SJCRH30 (cell line): ENCODE data around the gene CAPN15. TPM values are rescaled to one million over a fixed set of nuclear protein-coding genes. Genes with fewer than 3 reads are reported as not detected.

ENCODE experiments used
- DNase-seq, 2 experiments: peaks; one replicate each; pipeline ENCODE4 v3.0.0-alpha.2; 2015 to 2020
- H3K27ac ChIP-seq: fragments of 250-450 bp; sonication (Bioruptor Pico); 2 replicates; pipeline ENCODE4 v1.5.1; 2020; ENCODE audit warnings: mild to moderate bottlenecking, moderate library complexity
- H3K27me3 ChIP-seq: fragments of 250-450 bp; sonication (Bioruptor Pico); 2 replicates; pipeline ENCODE4 v1.5.1; 2020; ENCODE audit warnings: mild to moderate bottlenecking, moderate library complexity
- H3K36me3 ChIP-seq: fragments of 250-450 bp; sonication (Bioruptor Pico); 2 replicates; pipeline ENCODE4 v1.5.1; 2020; ENCODE audit warnings: mild to moderate bottlenecking, moderate library complexity
- H3K4me1 ChIP-seq: fragments of 250-450 bp; sonication (Bioruptor Pico); 2 replicates; pipeline ENCODE4 v1.5.1; 2020; ENCODE audit warnings: mild to moderate bottlenecking, moderate library complexity
- H3K4me3 ChIP-seq: fragments of 250-450 bp; sonication (Bioruptor Pico); 2 replicates; pipeline ENCODE4 v1.5.1; 2020; ENCODE audit warnings: mild to moderate bottlenecking, moderate library complexity
- H3K9me3 ChIP-seq: fragments of 250-450 bp; sonication (Bioruptor Pico); replicated peaks from 2 replicates; pipeline ENCODE4 v1.5.1; 2020; ENCODE audit warnings: mild to moderate bottlenecking, moderate library complexity
- total RNA-seq: library from RNA; depleted of rRNA; stranded (reverse); fragments of >200 nt; shearing (Covaris generic); gene quantifications from 2 replicates; pipeline ENCODE4 v1.2.3, GENCODE V29; 2014

Gene CAPN15
- total RNA-seq, 1 experiment from 2014 or later, result 54.0 TPM

DNA sequence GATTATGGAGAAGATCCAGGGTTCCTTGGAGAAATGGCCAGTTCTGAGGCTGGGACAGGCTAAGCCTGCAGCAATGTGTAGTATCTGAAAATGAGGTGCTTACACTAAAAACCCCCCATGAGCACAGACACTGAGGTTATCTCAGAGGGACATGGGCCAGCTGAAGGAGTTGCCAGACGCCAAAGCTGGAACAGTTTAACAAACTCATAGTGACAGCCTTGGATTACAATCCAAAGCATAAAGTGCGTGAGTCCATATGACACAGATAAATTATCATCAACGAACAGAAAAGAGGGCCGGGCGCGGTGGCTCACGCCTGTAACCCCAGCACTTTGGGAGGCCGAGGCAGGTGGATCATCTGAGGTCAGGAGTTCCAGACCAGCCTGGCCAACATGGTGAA, 11.2 kb upstream of the CAPN15 start:
- H3K9me3 ChIP-seq, result no peaks in the 10 kb centered on the region
- no peak overlapping the region for H3K4me3 ChIP-seq
- H3K4me1 ChIP-seq, result no peaks in the 10 kb centered on the region
- no peak for DNase-seq
- no peaks in the 10 kb centered on the region for H3K27me3 ChIP-seq
- H3K27ac ChIP-seq, result no peak overlapping the region
- H3K36me3 ChIP-seq, result peaks cover 14% of the 10 kb centered on the region; the same call in 1 of the 2 replicates

DNA sequence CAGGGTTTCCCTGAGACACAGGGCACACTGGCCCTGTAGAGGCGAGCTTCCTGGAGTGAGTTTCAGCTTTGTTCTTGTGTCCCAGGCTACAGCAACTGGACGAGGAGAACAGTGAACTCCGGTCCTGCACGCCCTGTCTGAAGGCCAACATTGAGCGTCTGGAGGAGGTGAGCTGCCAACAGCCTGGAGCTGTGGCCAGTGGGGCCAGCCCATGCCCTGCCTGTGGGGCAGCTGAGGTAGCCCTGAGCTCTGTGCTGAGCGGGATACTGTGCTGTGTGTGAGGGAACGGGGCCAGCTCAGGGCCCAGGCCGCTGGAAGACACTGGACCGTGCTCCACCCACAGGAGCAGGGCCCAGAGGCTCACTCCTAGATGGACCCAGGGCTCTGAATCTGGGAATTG, 8.7 kb upstream of the CAPN15 start:
- no peaks in the 10 kb centered on the region for H3K9me3 ChIP-seq
- no peak overlapping the region for H3K27ac ChIP-seq
- H3K36me3 ChIP-seq, result peaks cover 14% of the 10 kb centered on the region; the same call in 1 of the 2 replicates
- no peak for DNase-seq
- no peak overlapping the region for H3K4me3 ChIP-seq
- H3K27me3 ChIP-seq, result no peaks in the 10 kb centered on the region
- no peaks in the 10 kb centered on the region for H3K4me1 ChIP-seq

DNA sequence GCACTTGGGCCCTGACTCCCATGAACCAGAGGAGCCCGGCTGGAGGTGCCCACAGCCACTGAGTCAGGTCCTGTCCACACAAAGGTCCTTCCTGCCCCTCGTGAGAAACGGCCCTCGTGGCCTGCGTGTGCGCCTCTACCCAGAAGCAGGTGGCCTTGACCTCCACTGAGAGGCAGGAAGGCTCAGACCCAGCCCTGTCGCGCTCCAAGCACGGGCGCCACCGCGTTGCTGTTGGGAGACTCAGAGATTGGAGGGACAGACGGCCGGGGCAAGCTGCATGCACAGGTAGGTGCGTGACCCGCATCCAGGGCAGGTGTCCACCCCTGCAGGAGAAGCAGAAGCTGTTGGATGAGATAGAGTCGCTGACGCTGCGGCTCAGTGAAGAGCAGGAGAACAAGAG, 8.1 kb upstream of the CAPN15 start:
- H3K27me3 ChIP-seq, result no peaks in the 10 kb centered on the region
- H3K27ac ChIP-seq, result no peak overlapping the region
- no peaks in the 10 kb centered on the region for H3K9me3 ChIP-seq
- peaks cover 14% of the 10 kb centered on the region; the same call in 1 of the 2 replicates for H3K36me3 ChIP-seq
- DNase-seq, result no peak
- H3K4me3 ChIP-seq, result no peak overlapping the region
- H3K4me1 ChIP-seq, result no peaks in the 10 kb centered on the region

DNA sequence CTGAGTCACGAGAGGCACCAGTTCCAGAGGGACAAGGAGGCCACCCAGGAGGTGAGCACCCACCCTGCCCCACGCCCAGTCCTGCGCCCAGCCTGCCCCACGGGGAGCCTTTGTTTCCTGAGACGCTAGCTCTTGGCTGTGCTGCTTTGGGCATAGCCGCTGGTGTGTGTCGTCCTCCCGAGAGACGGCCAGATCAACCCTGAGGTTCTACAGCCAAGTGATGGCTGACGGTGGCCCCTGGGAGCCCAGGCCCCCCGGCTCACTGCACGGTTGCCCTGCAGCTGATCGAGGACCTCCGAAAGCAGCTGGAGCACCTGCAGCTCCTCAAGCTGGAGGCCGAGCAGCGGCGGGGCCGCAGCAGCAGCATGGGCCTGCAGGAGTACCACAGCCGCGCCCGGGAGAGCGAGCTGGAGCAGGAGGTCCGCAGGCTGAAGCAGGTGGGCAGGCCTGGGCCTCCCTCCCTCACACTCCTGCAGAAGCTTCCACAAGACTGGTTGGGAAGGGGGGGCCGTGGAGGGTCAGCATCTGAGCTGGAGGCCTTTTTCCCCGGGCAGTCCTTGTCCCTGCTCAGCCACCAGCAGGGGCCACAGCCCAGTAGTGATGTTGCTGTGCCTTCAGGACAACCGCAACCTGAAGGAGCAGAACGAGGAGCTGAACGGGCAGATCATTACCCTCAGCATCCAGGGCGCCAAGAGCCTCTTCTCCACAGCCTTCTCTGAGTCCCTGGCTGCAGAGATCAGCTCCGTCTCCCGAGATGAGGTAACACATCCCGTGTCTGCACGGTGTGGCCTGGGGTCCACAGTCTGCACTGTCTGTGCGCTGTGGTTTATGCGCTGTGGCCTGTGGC, 7.4 kb upstream of the CAPN15 start:
- H3K36me3 ChIP-seq, result peaks cover 14% of the 10 kb centered on the region; the same call in 1 of the 2 replicates

DNA sequence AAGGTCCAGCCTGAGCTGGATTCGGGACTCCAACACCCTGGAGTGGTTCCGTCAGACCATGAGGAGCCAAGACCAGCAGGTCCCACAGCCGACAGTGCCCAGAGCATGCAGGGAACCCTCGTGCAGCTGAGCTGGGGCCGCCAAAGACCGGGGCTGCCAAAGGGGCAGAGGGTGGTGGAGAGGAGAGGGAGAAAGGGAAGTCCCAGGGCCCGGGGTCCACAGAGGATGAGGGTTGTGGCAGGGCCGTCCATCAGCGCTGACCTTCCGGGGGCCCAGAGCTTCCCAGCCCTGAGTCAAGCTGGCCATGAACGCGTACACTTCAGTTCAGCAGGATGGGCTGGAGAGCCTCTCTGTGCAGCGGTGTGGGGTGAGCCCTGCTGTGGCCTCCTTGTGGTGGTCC, 6.7 kb upstream of the CAPN15 start:
- H3K36me3 ChIP-seq, result peaks cover 13% of the 10 kb centered on the region; the same call in 1 of the 2 replicates

More for the DNA sequence above, 7.4 kb upstream of the CAPN15 start:
- no peaks in the 10 kb centered on the region for H3K9me3 ChIP-seq
- H3K27ac ChIP-seq, result no peak overlapping the region
- no peaks in the 10 kb centered on the region for H3K4me1 ChIP-seq
- H3K4me3 ChIP-seq, result no peak overlapping the region
- DNase-seq, result no peak
- no peaks in the 10 kb centered on the region for H3K27me3 ChIP-seq

DNA sequence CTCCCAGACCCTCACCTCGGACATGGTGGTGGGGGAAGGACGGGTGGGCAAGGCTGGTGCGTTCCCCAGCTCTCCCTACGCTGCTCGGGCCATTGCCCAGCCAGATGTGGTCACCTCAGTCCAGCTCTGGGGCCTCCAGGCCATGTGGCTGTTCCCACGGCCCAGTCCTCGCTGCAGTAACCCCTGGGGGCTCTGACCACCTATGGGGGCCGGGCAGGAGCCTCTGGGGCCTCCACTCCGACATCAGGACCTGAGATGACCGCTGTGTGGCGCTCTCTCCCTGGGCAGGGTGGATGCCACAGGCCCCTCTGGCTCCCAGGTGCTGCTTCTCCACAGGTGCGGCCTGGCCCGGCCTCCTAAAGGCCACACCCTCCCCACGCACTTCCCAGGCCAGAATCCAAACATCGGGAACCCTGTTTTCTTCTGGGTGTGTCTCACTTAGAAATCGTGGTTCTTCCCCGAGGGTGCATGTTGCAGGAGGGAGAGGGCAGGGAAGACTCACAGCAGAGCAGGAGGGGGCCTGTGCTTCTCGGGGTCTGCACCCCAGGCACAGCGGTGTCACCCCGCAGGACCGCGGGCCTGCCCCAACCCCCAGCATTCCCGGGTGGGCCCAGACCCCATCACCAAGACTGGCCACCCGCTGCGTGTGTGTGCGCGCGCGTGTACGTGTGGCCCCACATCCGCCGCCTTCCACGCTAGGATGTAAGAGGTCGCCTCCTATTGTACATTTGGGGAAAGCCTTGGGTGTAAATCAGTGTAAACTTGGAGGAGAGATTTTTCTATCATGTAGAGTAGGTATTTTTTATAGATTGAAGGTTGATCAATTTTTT, 5.9 kb upstream of the CAPN15 start:
- Histone ChIP-seq H3K4me1 (peaks cover 5% of the 10 kb centered on the region; the same call in 1 of the 2 replicates), H3K27me3 (no peaks in the 10 kb centered on the region), H3K9me3 (no peaks in the 10 kb centered on the region), H3K36me3 (peaks cover 7% of the 10 kb centered on the region; the same call in 1 of the 2 replicates), H3K27ac (no peak overlapping the region), H3K4me3 (no peak overlapping the region)
- DNase-seq, result no peak

More for the DNA sequence above, 6.7 kb upstream of the CAPN15 start:
- DNase-seq, result no peak
- no peak overlapping the region for H3K27ac ChIP-seq
- no peaks in the 10 kb centered on the region for H3K27me3 ChIP-seq
- H3K9me3 ChIP-seq, result no peaks in the 10 kb centered on the region
- H3K4me3 ChIP-seq, result no peak overlapping the region
- H3K4me1 ChIP-seq, result peaks cover 2% of the 10 kb centered on the region; the same call in 1 of the 2 replicates

DNA sequence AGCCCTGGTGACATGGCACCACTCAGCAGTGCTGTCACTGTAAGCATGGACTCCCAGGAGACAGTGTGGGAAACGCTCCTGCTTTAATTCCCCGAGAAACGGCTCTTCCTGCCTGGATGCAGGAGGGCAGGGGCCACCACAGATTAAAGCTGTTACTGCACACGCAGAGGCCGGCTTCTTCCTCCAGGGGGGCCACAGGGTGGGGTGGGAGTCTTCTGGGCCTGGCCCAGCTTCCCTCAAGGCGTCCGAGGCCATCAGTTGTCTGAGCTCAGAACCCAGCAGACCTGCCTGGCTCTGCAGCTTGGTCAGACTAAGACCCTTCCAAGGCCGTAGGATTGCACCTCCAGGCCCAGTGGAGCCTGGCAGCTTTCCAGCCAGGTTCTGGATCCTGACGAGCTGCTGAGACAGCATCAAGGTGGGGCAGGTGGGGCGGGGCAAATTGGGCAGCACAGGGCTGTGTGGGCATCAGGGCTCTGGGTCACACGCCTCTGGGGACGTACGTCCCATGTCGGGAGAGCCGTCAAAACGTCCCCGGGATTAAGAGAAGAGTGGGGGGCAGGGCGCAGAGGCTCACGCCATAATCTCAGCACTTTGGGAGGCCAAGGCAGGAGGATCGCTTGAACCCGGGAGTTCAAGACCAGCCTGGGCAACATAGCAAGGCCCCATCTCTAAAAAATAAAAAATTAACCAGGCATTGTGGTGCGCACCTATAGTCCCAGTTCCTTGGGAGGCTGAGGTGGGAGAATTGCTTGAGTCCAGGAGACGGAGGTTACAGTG, 5.0 kb upstream of the CAPN15 start:
- Histone ChIP-seq H3K27me3 (no peaks in the 10 kb centered on the region), H3K4me1 (peaks cover 5% of the 10 kb centered on the region; the same call in 1 of the 2 replicates), H3K27ac (no peak overlapping the region), H3K9me3 (no peaks in the 10 kb centered on the region), H3K36me3 (0 out of 2 replicates have a peak, but pooled peaks cover 5% of the 10 kb centered on the region), H3K4me3 (no peak overlapping the region)
- no peak for DNase-seq

DNA sequence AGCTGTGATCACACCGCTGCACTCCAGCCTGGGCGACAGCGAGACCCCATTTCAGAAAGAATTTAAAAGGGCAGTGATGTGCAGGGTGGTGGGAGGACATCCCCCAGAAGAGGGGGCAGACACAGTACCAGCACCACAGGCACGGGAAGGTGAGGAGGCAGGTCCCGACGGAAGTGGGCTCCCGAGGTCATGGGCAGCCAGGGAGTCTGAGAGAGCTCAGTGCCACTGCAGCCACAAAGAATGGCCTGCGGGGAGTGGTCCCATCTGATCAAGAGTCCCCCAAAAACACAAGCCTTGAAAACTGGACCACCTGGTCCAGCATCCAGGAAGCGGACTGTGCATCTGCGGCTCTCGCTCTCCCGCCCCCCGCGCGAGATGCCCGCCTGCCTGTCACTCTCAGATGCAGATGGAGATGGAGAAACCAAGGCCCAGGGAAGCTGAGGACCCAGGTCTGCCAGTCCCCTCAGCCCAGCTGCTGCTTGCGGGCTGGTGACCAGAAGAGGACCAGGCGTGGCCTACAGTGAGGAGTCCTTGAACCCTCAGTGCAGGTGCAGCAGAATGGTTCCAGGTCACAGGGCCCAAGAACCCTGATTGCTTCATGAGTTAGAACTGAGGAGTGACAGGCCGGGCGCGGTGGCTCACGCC, 4.3 kb upstream of the CAPN15 start:
- Histone ChIP-seq H3K36me3 (0 out of 2 replicates have a peak, but pooled peaks cover 5% of the 10 kb centered on the region), H3K4me1 (peaks cover 5% of the 10 kb centered on the region; the same call in 1 of the 2 replicates), H3K4me3 (no peak overlapping the region), H3K27ac (no peak overlapping the region), H3K27me3 (no peaks in the 10 kb centered on the region), H3K9me3 (no peaks in the 10 kb centered on the region)
- DNase-seq, result no peak

DNA sequence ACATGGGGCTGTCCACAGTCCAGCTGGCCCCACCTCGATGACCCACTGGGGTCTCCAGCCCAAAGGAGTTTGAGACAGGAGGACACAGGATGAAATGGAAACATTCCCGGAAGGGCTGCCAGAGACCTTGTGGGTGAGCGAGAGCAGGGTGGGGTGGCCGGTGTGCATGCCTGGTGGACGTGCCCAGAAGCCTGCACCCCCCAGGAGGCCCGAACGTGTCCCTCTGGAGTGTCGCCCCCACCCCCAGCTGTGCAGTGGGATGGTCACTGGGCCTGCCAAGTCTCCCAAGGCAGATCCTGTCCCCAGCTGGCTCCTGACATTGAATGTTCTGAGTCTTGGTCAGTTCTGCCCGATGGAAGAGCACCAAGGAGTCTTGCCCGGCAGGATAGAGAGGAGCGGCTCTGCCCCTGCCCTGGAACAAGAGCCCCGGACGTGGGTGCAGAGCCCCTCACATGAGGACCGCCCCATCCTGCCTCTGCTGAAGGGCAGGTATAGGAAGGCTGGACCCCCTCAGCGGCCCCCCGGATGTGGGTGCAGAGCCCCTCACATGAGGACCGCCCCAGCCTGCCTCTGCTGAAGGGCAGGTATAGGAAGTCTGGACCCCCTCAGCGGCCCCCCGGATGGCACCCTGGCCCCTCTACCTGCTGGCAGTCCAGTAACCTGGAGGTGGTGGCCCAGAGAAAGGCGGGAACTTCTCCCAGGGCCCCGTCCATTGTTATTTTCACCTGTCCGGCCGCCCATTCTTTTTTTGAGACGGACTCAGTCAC, 3.1 kb upstream of the CAPN15 start:
- no peak overlapping the region for H3K4me3 ChIP-seq
- 0 out of 2 replicates have a peak, but pooled peaks cover 5% of the 10 kb centered on the region for H3K36me3 ChIP-seq
- H3K27me3 ChIP-seq, result no peaks in the 10 kb centered on the region
- no peak overlapping the region for H3K27ac ChIP-seq
- DNase-seq, result no peak
- no peaks in the 10 kb centered on the region for H3K9me3 ChIP-seq
- peaks cover 11% of the 10 kb centered on the region for H3K4me1 ChIP-seq

DNA sequence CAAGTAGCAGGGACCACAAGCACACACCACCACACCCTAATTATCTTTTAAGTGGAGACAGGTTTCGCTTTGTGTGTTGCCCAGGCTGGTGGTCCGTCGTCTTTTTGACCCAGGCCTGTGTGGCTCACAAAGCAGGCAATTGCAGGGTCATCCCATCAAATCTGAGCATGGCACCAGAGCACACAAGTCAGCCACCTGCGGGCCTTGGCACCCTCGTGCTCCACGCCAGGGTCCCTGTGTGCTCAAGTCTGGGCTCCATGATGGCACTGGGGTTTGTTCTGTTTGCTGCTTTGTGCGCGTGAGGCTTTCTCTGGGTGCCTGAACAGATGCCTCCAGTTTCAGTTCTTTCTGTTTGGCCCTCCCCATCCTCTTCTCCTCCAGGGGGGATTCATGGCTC, 2.4 kb upstream of the CAPN15 start:
- Histone ChIP-seq H3K4me1 (peaks cover 15% of the 10 kb centered on the region), H3K27ac (no peak overlapping the region), H3K36me3 (0 out of 2 replicates have a peak, but pooled peaks cover 5% of the 10 kb centered on the region), H3K27me3 (no peaks in the 10 kb centered on the region), H3K4me3 (no peak overlapping the region), H3K9me3 (no peaks in the 10 kb centered on the region)
- no peak for DNase-seq

DNA sequence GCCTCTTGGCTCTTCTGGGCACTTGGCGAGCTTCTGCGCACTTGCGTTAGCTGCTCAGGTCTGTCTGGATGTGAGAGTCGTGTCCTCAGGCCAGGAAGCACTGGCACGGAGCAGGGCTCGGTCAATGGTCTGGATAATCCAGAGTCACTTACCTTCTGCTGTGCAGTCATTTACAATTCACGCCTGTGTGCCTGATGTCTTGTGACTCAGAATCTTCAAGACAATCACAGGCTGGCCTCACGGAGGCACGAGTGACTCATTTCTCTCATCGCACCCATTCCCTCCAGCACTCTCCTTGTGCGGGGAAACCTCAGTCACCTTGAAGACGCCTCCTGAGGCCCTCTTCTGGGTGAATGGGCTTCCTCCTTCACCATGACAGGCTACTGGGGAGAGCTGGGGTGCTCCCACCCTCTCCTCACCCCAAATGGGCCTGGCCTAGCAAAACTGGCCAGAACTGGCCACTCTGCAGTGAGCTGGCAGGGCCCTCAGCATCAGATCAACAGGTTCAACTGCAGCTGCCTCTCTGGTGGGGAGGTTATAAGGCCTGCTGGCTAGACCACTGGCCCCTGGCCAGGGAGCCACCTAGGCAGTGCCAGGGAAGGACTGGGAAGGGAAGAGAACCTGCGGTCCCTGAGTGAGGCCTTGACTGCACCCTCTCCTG, 1.9 kb upstream of the CAPN15 start:
- peak overlapping the region; percentile 97; the same call in 1 of the 2 replicates for H3K27ac ChIP-seq
- H3K36me3 ChIP-seq, result 0 out of 2 replicates have a peak, but pooled peaks cover 4% of the 10 kb centered on the region
- no peaks in the 10 kb centered on the region for H3K27me3 ChIP-seq
- H3K9me3 ChIP-seq, result no peaks in the 10 kb centered on the region
- H3K4me3 ChIP-seq, result peak overlapping the region; percentile 91
- no peak for DNase-seq
- H3K4me1 ChIP-seq, result peaks cover 15% of the 10 kb centered on the region

DNA sequence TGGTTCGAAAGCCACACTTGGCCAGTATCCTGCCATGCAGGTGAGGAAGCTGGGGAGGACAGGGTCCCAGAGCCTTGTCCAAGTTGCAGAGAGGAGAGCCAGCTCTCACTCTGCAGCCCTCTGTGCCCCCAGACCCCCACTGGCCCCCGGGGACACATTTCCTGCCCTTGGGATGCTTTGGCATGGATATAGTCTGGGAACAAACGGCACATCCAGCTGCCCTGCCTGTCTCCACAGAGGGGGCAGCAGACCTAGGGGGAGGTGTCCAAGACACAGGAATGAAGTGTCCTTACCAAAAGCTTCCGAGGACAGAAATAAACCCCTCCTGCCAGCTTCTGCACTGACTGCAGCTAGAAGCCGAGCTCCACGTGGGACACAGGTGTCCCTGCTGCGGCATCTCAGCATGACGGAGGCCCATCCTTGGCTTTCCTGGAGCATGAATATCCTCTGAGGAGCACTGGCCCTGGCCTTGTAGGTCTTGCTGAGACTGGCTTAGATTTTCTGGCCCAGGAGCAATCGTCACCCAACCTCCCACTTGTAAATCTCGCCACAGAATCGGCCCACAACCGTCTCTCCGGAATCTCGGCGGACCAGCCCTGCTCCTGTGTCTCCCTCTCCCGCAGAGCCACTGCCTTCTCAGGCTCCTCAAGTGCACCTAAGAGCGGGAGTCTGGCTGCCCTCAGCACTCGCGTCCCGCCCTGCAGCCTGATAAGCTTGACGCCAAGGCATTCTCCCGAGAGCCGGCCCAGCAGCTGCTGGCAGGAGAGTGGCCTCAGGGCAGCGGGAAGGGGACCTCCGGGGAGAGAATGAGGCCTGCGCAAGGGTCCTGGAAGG, 1.1 kb upstream of the CAPN15 start:
- no peaks in the 10 kb centered on the region for H3K36me3 ChIP-seq
- H3K9me3 ChIP-seq, result no peaks in the 10 kb centered on the region
- peaks cover 15% of the 10 kb centered on the region for H3K4me1 ChIP-seq
- peak overlapping the region; percentile 91 for H3K4me3 ChIP-seq
- no peaks in the 10 kb centered on the region for H3K27me3 ChIP-seq
- DNase-seq, result peak; percentile 88 to 90
- peak overlapping the region; percentile 97 for H3K27ac ChIP-seq
